DMS153 treated with DMSO at 0.1 percent for 48 hours (cell line): ENCODE data around the gene BRF1.

Experiments
- DNase-seq: peaks from one replicate; lab custom pipeline; 2025; ENCODE audit not compliant: unreplicated experiment; lab: John Stamatoyannopoulos, UW

Gene BRF1

GRCh38 chr14:105240811-105241576 lies 59.8 kb downstream of the BRF1 start:
- no peak for DNase-seq

- no peak for DNase-seq
Measured at GRCh38 chr14:105229099-105229655, 71.6 kb downstream of the BRF1 start.

- no peak for DNase-seq
Measured at GRCh38 chr14:105228562-105228961, 72.2 kb downstream of the BRF1 start.

GRCh38 chr14:105227346-105227745 lies 73.5 kb downstream of the BRF1 start:
- no peak for DNase-seq

- DNase-seq = no peak
Measured at GRCh38 chr14:105226198-105226597, 74.6 kb downstream of the BRF1 start.

DNA sequence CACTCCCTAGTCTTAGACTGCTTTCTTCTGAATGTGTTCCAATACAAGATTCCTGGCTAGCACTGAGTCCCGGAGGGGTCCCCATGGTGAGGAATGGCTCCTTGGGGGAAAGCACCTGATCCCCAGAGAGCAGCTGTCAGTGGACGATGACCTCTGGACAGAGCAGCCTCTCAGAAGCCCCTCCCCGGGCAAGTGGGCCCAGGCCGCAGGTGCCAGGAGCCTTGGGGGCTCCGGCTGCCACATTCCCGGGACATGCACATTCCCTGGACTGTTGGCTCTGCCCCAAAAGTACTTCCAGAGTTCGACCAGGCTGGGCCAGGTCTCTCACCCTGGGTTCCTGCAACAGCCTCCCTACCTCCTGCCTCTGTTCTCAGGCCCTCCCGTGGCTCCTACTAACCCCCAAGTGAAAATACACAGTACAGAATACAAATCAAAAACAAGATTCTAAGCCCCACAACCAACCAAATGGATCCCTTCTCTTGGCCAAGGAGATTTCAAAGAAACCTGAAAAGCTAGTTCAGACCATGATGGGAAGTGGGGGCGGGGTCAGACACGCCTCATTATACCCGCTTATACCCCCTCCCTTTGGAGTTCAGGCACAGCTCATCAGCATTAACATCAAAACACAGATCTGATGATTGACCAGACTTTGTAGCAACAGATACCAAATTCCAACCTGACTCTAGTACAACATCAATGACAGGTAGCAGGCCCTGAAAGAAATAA lies 75.8 kb downstream of the BRF1 start:
- no peak for DNase-seq

- no peak for DNase-seq
Measured at GRCh38 chr14:105223770-105224544, 76.8 kb downstream of the BRF1 start.

GRCh38 chr14:105223260-105223659 lies 77.5 kb downstream of the BRF1 start:
- no peak for DNase-seq

DNA sequence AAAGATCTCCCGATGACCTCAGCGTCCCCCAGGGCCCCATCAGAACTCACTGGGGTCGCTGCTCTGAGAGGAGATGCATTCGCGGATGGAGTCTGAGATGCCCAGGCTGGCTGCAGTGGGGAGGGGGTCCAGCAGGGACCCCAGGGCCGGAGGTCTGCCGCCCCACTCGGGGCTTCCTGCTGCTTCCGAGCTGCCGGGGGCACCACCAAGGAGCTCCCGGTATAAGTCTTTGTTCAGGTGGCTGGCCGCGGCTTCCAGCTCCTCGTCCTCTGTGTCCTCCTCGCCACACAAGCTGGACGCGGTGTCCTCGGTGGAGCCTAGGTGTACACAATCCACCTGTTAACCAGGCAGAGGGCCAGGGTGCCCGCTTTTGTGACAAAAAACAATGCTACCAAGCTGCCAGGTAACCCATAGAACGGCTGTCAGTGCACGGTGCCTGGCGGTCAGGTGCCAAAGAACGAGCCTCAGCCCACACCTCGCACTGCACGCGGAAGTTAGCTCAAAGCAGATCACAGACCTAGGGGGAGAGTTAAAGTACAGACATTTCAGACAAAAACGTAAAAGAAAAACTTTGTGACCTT lies 79.1 kb downstream of the BRF1 start:
- no peak for DNase-seq

- no peak for DNase-seq
Measured at GRCh38 chr14:105220699-105221597, 79.9 kb downstream of the BRF1 start.

DNA sequence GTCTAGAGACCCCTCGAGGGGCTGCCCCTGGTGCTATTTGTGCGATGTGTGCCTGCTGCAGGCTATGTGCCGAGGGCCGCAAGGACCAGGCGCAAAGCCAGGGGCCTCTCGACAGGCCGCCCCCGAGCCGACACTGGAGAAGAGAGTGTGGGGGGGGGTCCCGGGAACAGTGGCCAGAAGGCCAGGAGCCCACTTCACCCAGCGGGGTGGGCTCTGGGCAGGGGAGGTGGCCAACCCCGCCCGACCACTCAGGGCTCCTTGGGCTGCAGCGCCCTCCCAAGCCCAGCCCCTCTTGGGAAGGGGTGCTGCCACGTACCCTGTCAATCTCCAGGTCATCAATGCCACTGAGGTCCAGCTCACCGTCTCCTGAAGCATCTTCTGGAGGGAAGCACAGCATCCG lies 81.0 kb downstream of the BRF1 start:
- no peak for DNase-seq

- no peak for DNase-seq
Measured at GRCh38 chr14:105219043-105219612, 81.7 kb downstream of the BRF1 start.

GRCh38 chr14:105218611-105219010 lies 82.2 kb downstream of the BRF1 start:
- DNase-seq = no peak

GRCh38 chr14:105217774-105218173 lies 83.0 kb downstream of the BRF1 start:
- DNase-seq = no peak

GRCh38 chr14:105216490-105217247 lies 84.1 kb downstream of the BRF1 start:
- no peak for DNase-seq

GRCh38 chr14:105215602-105216001 lies 85.2 kb downstream of the BRF1 start:
- DNase-seq = no peak

GRCh38 chr14:105214324-105214915 lies 86.4 kb downstream of the BRF1 start:
- no peak for DNase-seq

DNA sequence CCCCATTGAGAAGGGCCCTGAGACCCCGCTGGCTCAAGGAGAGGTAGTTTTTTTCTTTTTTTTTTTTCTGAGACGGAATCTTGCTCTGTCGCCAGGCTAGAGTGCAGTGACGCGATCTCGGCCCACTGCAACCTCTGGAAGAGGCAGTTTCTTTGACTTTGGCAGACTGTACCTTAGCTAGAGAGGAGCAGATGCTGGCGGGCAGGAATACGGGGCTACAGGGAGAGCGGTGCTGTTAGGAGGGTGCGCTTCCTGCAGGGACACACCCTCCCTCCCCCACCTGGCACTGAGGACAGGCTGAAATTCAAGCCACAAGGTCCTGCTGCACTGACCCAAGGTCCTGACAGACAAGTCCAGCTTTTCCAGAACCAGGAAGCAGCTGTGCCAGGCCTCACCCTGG lies 87.4 kb downstream of the BRF1 start:
- no peak for DNase-seq
